Cardiac muscle cell (in vitro differentiated cells and primary cell): Measurements from ENCODE around the gene PTPRC. TPM values are rescaled to one million over a fixed set of nuclear protein-coding genes. Genes with fewer than 3 reads are reported as not detected.

ENCODE experiments used
- DNase-seq, 2 donors: peaks; one replicate each; pipeline versions ENCODE4 v3.0.0 to v3.0.0-alpha.2; 2010 to 2017; ENCODE audit warnings: low read depth in 1 of 2, low spot score in 1 of 2
- H3K27ac ChIP-seq: fragments of 200-600 bp; sonication (generic); 2 replicates; pipeline ENCODE4 v1.5.1; 2016
- H3K27me3 ChIP-seq: fragments of 200-600 bp; sonication (generic); 2 replicates; pipeline ENCODE4 v1.6.0; 2016; ENCODE audit warnings: control low read depth
- H3K36me3 ChIP-seq: fragments of 200-600 bp; sonication (generic); 2 replicates; pipeline ENCODE4 v1.5.1; 2016; ENCODE audit warnings: control low read depth
- H3K4me1 ChIP-seq: fragments of 200-600 bp; sonication (generic); 2 replicates; pipeline ENCODE4 v1.8.1; 2017; ENCODE audit warnings: low read depth, mild to moderate bottlenecking, mixed run types
- H3K4me3 ChIP-seq: fragments of 200-600 bp; sonication (generic); 2 replicates; pipeline ENCODE4 v1.5.1; 2016; ENCODE audit warnings: mild to moderate bottlenecking
- H3K9me3 ChIP-seq: fragments of 200-600 bp; sonication (generic); 2 replicates; pipeline ENCODE4 v1.5.1; 2017; ENCODE audit warnings: low read depth, mild to moderate bottlenecking, control low read depth
- polyA plus RNA-seq: library from polyadenylated mRNA; unstranded; fragments of >200 nt; fragmentation: Nextera tagmentation; extraction: Ambion mirVana; gene quantifications from 2 replicates; pipeline ENCODE4 v1.2.1, GENCODE V29; 2016
- total RNA-seq: library from RNA; depleted of rRNA; stranded (reverse); fragments of >200 nt; gene quantifications from 2 replicates; pipeline ENCODE4 v1.2.3, GENCODE V29; 2016
- TF ChIP-seq, protein P1 (sequence below): IDR thresholded peaks from 2 replicates; pipeline ENCODE4 v1.5.1; 2012; ENCODE audit warnings: low read depth, mild to moderate bottlenecking, low read length

The PTPRC gene
- total and polyA plus RNA-seq, 2 experiments from 2014 or later: not detected

DNA sequence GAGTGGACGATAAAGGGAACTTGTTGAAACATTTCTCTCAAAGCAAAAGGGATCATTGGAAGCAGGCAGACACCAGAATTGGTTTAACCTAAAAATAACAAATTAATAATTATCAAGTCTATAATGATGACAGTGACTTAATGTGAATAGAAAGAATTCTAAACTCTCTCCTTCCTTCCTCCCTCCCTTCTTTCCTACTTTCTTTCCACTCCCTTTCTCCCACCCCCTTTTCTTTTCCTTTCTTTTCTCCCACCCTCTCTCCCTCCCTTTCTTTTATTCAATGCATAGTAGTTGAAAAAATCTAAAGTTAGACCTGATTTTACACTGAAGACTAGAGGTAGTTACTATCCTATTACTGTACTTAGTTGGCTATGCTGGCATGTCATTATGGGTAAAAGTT, 55.7 kb downstream of the PTPRC start:
- H3K27ac ChIP-seq: no peak overlapping the region

DNA sequence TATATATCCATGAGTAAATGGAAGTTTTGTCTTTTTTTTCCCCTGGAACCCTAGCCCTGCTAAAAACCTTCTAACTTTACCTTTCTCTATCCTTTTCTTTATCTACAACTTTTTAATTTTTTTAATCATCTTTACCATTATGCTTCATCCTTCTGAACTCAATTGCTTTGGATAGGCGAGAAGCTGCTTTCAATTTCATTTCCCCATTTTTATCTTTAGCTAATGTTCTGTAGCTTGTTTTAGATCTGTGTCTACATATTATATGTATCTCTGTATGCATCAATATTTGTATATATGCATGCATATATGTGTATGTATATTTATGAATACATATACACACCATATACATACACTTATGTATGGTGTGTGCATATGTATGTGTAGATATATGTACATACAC, 57.4 kb downstream of the PTPRC start:
- H3K9me3 ChIP-seq: no peaks in the 10 kb centered on the region
- no peak overlapping the region for H3K4me3 ChIP-seq
- H3K4me1 ChIP-seq: no peaks in the 10 kb centered on the region
- H3K27ac ChIP-seq: no peak overlapping the region
- H3K27me3 ChIP-seq: peaks cover 4% of the 10 kb centered on the region
- TF ChIP-seq, protein P1, sequence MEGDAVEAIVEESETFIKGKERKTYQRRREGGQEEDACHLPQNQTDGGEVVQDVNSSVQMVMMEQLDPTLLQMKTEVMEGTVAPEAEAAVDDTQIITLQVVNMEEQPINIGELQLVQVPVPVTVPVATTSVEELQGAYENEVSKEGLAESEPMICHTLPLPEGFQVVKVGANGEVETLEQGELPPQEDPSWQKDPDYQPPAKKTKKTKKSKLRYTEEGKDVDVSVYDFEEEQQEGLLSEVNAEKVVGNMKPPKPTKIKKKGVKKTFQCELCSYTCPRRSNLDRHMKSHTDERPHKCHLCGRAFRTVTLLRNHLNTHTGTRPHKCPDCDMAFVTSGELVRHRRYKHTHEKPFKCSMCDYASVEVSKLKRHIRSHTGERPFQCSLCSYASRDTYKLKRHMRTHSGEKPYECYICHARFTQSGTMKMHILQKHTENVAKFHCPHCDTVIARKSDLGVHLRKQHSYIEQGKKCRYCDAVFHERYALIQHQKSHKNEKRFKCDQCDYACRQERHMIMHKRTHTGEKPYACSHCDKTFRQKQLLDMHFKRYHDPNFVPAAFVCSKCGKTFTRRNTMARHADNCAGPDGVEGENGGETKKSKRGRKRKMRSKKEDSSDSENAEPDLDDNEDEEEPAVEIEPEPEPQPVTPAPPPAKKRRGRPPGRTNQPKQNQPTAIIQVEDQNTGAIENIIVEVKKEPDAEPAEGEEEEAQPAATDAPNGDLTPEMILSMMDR: no peak
- DNase-seq: no peak
- H3K36me3 ChIP-seq: no peaks in the 10 kb centered on the region

More for the DNA sequence above, 55.7 kb downstream of the PTPRC start:
- no peak overlapping the region for H3K4me3 ChIP-seq
- H3K4me1 ChIP-seq: no peaks in the 10 kb centered on the region
- no peaks in the 10 kb centered on the region for H3K9me3 ChIP-seq
- TF ChIP-seq, protein P1: no peak
- peaks cover under 1% of the 10 kb centered on the region for H3K27me3 ChIP-seq
- no peaks in the 10 kb centered on the region for H3K36me3 ChIP-seq
- no peak for DNase-seq

DNA sequence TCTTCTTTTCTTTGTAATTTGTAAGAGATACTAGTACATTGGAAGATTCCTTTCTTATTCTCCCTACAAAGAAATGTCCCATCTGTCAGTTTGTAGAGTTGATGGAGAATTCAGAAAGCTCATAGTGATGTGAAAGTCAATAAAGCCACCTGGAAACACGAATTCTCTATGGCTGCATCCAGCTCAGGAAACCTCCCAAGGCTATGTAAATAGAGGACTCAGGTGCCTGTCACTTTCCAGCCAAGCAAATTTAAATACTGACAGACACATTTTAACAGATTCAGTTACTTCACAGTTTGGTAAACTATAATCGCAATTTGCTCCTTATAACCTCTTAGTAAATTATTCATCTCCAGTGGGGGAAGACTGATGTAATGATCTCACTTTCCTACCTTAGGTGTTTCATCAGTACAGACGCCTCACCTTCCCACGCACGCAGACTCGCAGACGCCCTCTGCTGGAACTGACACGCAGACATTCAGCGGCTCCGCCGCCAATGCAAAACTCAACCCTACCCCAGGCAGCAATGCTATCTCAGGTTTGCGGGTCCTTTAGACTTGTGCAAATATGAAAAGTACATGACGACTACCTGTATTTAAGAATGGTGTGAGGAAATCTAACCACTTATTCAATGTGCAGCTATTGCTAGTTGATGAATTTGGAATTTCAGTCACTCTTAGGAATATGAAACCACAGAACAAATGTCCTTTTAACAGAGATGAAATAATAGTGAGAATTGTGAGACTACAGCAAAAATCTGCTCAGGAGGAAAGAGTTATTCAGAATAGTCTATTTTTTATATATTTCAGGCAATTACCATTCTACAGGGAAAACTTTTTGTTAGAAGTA, 60.6 kb downstream of the PTPRC start:
- Histone ChIP-seq H3K4me3 (no peak overlapping the region), H3K4me1 (no peaks in the 10 kb centered on the region), H3K36me3 (no peaks in the 10 kb centered on the region), H3K27me3 (peaks cover 4% of the 10 kb centered on the region), H3K27ac (no peak overlapping the region), H3K9me3 (no peaks in the 10 kb centered on the region)
- peak; percentile 53 to 66 for DNase-seq
- TF ChIP-seq, protein P1: peak; percentile 92

DNA sequence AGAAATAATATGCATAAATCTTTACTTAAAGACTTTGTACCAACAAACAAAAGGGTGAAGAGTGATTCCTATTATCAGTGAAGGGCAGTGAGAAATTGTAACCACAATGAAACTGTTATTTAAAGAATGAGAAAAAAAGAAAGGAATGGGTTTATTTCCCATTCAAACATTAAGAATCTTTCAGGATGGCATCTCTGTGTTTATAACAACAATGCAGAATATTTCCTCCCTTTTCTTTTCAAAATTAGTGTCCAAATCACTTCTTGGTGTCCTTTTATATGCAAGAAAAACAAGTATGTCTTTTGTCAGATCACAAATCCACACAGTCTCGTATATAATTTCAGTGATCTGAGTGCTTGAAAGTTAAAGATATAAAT, 61.2 kb downstream of the PTPRC start:
- DNase-seq: no peak
- Histone ChIP-seq H3K9me3 (no peaks in the 10 kb centered on the region), H3K36me3 (no peaks in the 10 kb centered on the region), H3K4me3 (no peak overlapping the region), H3K27me3 (peaks cover 4% of the 10 kb centered on the region), H3K27ac (no peak overlapping the region), H3K4me1 (no peaks in the 10 kb centered on the region)
- TF ChIP-seq, protein P1: no peak

DNA sequence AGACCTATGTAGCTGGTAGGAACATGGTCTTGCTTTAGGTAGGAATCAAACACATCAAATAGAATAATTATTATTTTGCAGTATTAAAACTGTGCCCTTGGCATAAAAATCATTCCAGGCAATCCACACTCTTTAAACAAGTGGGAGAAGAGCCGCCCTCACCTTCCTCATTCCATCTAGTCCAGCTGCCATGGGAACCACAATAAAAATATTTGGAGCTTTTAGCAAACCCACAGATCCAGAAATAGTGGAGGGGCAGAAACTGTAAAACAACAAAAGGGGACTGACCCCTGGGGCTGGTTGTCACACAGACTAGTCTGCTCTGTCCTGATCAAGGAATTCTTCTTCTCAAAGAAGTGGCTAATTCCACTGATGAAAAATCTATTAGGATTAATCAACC, 61.6 kb downstream of the PTPRC start:
- no peak for DNase-seq
- Histone ChIP-seq H3K4me3 (no peak overlapping the region), H3K27ac (no peak overlapping the region), H3K9me3 (no peaks in the 10 kb centered on the region), H3K27me3 (peaks cover 4% of the 10 kb centered on the region), H3K4me1 (no peaks in the 10 kb centered on the region), H3K36me3 (no peaks in the 10 kb centered on the region)
- TF ChIP-seq, protein P1: no peak
